Mucosa of descending colon (tissue), 3 donors: ENCODE results near the gene EPHA3. TPM values are rescaled to one million over a fixed set of nuclear protein-coding genes. Genes with fewer than 3 reads are reported as not detected.
A peak's percentile ranks its signal among the peaks of the same experiment; 100 is the strongest.

Experiments used
- ATAC-seq: fragments of 200-7000 bp; cut with Tn5 transposase; one replicate; pipeline ENCODE4 v1.9.1; 2020; ENCODE audit warnings: mild to moderate bottlenecking, moderate library complexity
- DNase-seq, 3 donors: peaks; one replicate each; pipeline ENCODE4 v3.0.0-alpha.2; 2020
- H3K36me3 ChIP-seq: fragments of 200-600 bp; one replicate; pipeline ENCODE4 v1.8.0; 2021; ENCODE audit warnings: low read depth, mild to moderate bottlenecking
- H3K4me1 ChIP-seq: fragments of 200-600 bp; one replicate; pipeline ENCODE4 v1.8.0; 2021; ENCODE audit warnings: low read depth, mild to moderate bottlenecking
- H3K4me3 ChIP-seq: fragments of 200-600 bp; one replicate; pipeline ENCODE4 v1.8.0; 2021; ENCODE audit warnings: mild to moderate bottlenecking
- H3K9me3 ChIP-seq: fragments of 200-600 bp; one replicate; pipeline ENCODE4 v1.8.0; 2021; ENCODE audit warnings: mild to moderate bottlenecking
- intact Hi-C, 2 donors: fragments of 100-400 bp; cut with DNase I in 1 of 2; cut with micrococcal nuclease in 1 of 2; formaldehyde crosslinking; loops; one replicate each; pipeline versions ENCODE4 v1.11.0 to v1.11.1; 2022; cut with DNase I, micrococcal nuclease
- total RNA-seq, 3 donors: library from RNA; stranded (reverse); fragmentation: NEBNext Ultra II Directional in 2 of 3; extraction: Animal tissue kit (Norgen Biotek cat#: 25700) in 2 of 3; gene quantifications; one replicate each; pipeline versions ENCODE4 v1.2.1 to v1.2.4, GENCODE V29; 2021 to 2023
- TF ChIP-seq, protein P1 (sequence below): fragments of 200-600 bp; IDR thresholded peaks from one replicate; pipeline ENCODE4 v1.8.0; 2022; ENCODE audit warnings: antibody characterized with exemption, mild to moderate bottlenecking
- donor health status: DM: no; HTN: no; CAD: no; lungs with moderate emphysema.
- donor health status: DM: no; HTN: no; CAD: no.
- donor health status: DM: no; HTN: yes; CAD: no.

The EPHA3 gene
- total RNA-seq, 3 donors from 2014 or later, result 1.0 to 6.6 (median 2.0) TPM

DNA sequence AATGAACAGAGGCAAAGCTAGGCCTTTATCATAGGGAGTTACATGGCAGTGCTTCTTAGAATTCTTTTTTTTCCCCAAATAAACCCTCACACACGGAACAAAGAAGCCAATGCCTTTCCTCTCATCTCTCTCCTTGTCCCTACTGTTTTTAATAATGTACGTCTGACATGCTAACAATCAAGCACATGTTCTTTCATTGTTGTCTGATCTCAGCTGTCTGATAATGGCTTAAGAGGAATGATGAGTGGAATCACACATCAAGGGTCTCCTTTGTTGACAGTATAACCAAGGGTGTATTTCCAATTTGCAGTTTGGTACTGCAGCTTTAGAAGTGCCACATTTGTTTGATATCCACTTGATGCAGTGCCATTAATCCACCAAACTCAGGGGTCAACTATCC, 34.8 kb upstream of the EPHA3 start:
- Histone ChIP-seq H3K4me3 (no peak overlapping the region), H3K36me3 (no peaks in the 10 kb centered on the region), H3K9me3 (no peaks in the 10 kb centered on the region), H3K4me1 (no peaks in the 10 kb centered on the region)
- intact Hi-C loops, result no loop called here
- DNase-seq (no peak), ATAC-seq (no peak)
- TF ChIP-seq, protein P1, sequence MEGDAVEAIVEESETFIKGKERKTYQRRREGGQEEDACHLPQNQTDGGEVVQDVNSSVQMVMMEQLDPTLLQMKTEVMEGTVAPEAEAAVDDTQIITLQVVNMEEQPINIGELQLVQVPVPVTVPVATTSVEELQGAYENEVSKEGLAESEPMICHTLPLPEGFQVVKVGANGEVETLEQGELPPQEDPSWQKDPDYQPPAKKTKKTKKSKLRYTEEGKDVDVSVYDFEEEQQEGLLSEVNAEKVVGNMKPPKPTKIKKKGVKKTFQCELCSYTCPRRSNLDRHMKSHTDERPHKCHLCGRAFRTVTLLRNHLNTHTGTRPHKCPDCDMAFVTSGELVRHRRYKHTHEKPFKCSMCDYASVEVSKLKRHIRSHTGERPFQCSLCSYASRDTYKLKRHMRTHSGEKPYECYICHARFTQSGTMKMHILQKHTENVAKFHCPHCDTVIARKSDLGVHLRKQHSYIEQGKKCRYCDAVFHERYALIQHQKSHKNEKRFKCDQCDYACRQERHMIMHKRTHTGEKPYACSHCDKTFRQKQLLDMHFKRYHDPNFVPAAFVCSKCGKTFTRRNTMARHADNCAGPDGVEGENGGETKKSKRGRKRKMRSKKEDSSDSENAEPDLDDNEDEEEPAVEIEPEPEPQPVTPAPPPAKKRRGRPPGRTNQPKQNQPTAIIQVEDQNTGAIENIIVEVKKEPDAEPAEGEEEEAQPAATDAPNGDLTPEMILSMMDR, result no peak

DNA sequence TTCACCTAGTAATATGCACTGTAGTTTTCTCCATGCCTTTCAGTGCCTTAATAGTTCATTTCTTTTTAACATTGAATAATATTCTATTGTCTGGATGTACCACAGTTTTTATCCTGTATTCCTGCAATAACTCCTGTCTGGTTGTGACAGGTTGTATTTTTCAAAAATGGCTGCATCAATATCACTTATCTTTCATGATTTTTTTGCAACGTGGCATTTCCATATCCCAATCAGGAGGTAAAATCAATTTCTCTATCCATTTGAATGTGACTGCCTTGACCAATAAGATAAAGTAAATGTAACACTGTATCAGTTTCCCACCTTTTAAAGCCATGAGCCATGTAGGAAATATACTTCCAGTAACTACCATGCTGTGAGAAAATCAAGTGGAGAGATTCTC, 27.5 kb upstream of the EPHA3 start:
- Histone ChIP-seq H3K4me3 (no peak overlapping the region), H3K36me3 (no peaks in the 10 kb centered on the region), H3K4me1 (no peaks in the 10 kb centered on the region), H3K9me3 (no peaks in the 10 kb centered on the region)
- TF ChIP-seq, protein P1, result no peak
- ATAC-seq, result no peak
- intact Hi-C loops, result no loop called here
- no peak for DNase-seq

DNA sequence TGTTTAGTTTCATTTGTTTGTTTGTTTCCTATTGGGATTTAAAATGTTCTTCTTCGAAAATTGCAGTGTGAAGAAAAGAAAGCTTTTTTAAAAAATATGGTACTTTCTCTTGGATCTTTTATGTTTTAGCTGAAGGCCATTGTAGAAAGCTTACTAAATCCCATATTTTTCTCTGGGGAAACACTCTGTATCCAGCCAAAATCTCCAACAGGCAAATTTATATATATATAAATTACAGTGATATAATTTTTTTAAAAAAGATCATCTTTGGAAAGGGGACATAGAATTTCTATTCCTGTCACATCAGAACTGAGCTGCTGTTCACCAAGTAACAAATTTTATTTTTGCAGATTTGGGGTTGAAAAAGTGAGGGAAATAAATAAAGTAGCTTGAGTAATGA, 19.6 kb upstream of the EPHA3 start:
- DNase-seq (no peak), ATAC-seq (no peak)
- Histone ChIP-seq H3K9me3 (no peaks in the 10 kb centered on the region), H3K4me3 (no peak overlapping the region), H3K4me1 (no peaks in the 10 kb centered on the region), H3K36me3 (no peaks in the 10 kb centered on the region)
- intact Hi-C loops, result no loop called here
- TF ChIP-seq, protein P1, result no peak

DNA sequence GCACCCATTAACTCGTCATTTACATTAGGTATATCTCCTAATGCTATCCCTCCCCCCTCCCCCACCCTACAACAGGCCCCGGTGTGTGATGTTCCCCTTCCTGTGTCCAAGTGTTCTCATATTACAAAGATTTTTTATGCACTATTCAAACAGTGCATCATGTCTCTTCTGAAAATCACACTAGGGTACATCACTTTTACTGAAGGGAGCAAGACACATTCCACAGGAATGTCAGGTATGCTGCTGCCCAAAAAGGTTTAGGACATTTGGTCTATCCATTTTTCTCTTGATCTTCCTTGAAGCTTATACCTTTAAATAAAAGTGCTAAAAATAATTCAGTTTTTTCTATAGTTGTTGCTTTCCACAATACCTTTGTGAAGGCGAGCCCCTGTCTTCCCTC, 9.2 kb upstream of the EPHA3 start:
- TF ChIP-seq, protein P1, result no peak
- H3K36me3 ChIP-seq, result no peaks in the 10 kb centered on the region
- H3K4me3 ChIP-seq, result no peak overlapping the region
- DNase-seq (no peak), ATAC-seq (no peak)
- no peaks in the 10 kb centered on the region for H3K9me3 ChIP-seq
- no peaks in the 10 kb centered on the region for H3K4me1 ChIP-seq
- intact Hi-C loops, result loop anchor here in 1 of 2 donors (10.0 kb wide), 1 partner anchor 893 kb away; no protein-coding TSS in a partner anchor

DNA sequence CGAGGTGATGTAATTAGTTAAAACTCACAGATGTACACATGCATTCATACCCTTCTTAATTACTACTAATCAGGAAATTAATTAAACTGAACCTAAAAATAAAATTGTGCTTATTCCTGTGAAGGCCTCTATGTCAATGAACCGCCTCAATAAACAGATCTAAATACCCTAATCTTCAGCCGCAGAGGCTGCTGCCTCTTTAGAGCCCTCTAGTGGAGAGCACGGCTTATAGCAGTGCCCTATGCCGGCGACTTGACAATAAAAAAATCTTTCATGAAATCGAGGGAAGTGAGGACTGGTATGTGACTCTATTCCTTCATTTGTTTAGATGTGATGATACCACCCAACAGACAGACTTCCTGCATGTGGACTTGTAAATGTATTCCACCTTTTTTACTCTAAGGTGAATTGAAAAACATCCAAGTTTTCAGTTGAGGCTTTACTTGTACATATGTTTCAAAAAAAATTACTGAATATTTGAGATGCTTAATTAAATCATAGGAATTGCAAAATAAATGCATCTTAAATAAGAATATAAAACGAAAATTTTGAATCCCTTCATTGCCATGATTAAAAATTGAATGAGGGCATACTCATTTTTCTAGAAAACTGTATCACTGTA, 8.3 kb upstream of the EPHA3 start:
- Histone ChIP-seq H3K4me1 (no peaks in the 10 kb centered on the region), H3K9me3 (no peaks in the 10 kb centered on the region), H3K36me3 (no peaks in the 10 kb centered on the region), H3K4me3 (no peak overlapping the region)
- ATAC-seq (peak; percentile 77), DNase-seq (peak in 2 of 3 donors; percentile 25 to 45)
- intact Hi-C loops, result loop anchor here in 1 of 2 donors (10.0 kb wide), 1 partner anchor 894 kb away; no protein-coding TSS in a partner anchor
- TF ChIP-seq, protein P1, result peak; percentile 88
